GM23338 (cell line): ENCODE results near the gene GRIN2D. TPM values are rescaled to one million over a fixed set of nuclear protein-coding genes. Genes with fewer than 3 reads are reported as not detected.

Experiments
- ATAC-seq: fragments of 200-7000 bp; cut with Tn5 transposase; 3 replicates; pipeline ENCODE4 v1.9.1; 2020
- DNase-seq: peaks from one replicate; pipeline ENCODE4 v3.0.0-alpha.2; 2015; ENCODE audit warnings: low spot score
- H2AFZ ChIP-seq: fragments of 200-600 bp; sonication (generic); 2 replicates; pipeline ENCODE4 v1.8.0; 2016; ENCODE audit warnings: antibody characterized with exemption, mild to moderate bottlenecking, moderate library complexity
- H3F3A ChIP-seq: fragments of 200-600 bp; sonication (generic); replicated peaks from 2 replicates; pipeline ENCODE4 v1.8.0; 2017; ENCODE audit warnings: antibody characterized with exemption, mixed run types, low read depth
- H3K27ac ChIP-seq: fragments of 200-600 bp; sonication (generic); 2 replicates; pipeline ENCODE4 v1.6.1; 2016; ENCODE audit warnings: low read depth
- H3K27me3 ChIP-seq: fragments of 200-600 bp; sonication (generic); 2 replicates; pipeline ENCODE4 v1.8.0; 2016; ENCODE audit warnings: mild to moderate bottlenecking, mixed run types, moderate library complexity; ENCODE audit not compliant: insufficient read depth
- H3K36me3 ChIP-seq: fragments of 200-600 bp; sonication (generic); 2 replicates; pipeline ENCODE4 v1.8.0; 2016; ENCODE audit warnings: mild to moderate bottlenecking; ENCODE audit not compliant: insufficient read depth
- H3K4me1 ChIP-seq: fragments of 200-600 bp; sonication (generic); 2 replicates; pipeline ENCODE4 v1.8.0; 2016; ENCODE audit warnings: mild to moderate bottlenecking, moderate library complexity; ENCODE audit not compliant: insufficient read depth
- H3K4me2 ChIP-seq: fragments of 200-600 bp; sonication (generic); 2 replicates; pipeline ENCODE4 v1.7.1; 2017; ENCODE audit warnings: mixed run types
- H3K4me3 ChIP-seq: fragments of 200-600 bp; sonication (generic); 2 replicates; pipeline ENCODE4 v1.6.1; 2016; ENCODE audit warnings: mixed run types
- H3K79me2 ChIP-seq: fragments of 200-600 bp; sonication (generic); replicated peaks from 2 replicates; pipeline ENCODE4 v1.8.0; 2017; ENCODE audit warnings: mild to moderate bottlenecking; ENCODE audit not compliant: insufficient read depth
- H3K9me2 ChIP-seq: fragments of 200-600 bp; sonication (generic); 2 replicates; pipeline ENCODE4 v1.8.0; 2017; ENCODE audit not compliant: insufficient read depth
- H4K20me1 ChIP-seq: fragments of 200-600 bp; sonication (generic); replicated peaks from 2 replicates; pipeline ENCODE4 v1.8.0; 2017; ENCODE audit warnings: mild to moderate bottlenecking; ENCODE audit not compliant: insufficient read depth
- H3K27ac Mint-ChIP-seq: 2 replicates; pipeline ENCODE4 v1.8.0; 2020; ENCODE audit warnings: inconsistent platforms, mild to moderate bottlenecking, moderate library complexity, mixed read lengths
- H3K27me3 Mint-ChIP-seq: 3 replicates; pipeline ENCODE4 v1.8.0; 2022; ENCODE audit warnings: low read depth, mild to moderate bottlenecking, moderate library complexity, mixed read lengths, inconsistent platforms; ENCODE audit not compliant: insufficient read depth, poor library complexity
- H3K36me3 Mint-ChIP-seq: 3 replicates; pipeline ENCODE4 v1.8.0; 2021; ENCODE audit warnings: low read depth, mild to moderate bottlenecking, inconsistent platforms, moderate library complexity, mixed read lengths
- H3K4me1 Mint-ChIP-seq: 3 replicates; pipeline ENCODE4 v1.8.0; 2020; ENCODE audit warnings: mild to moderate bottlenecking, inconsistent platforms, mixed read lengths
- H3K4me3 Mint-ChIP-seq: 3 replicates; pipeline ENCODE4 v1.8.0; 2021; ENCODE audit warnings: moderate library complexity, mild to moderate bottlenecking, inconsistent platforms, mixed read lengths
- H3K9me3 Mint-ChIP-seq: 3 replicates; pipeline ENCODE4 v1.8.0; 2020; ENCODE audit warnings: moderate library complexity, mild to moderate bottlenecking, inconsistent platforms, mixed read lengths
- CREB1 ChIP-seq: fragments of 250-450 bp; sonication (Bioruptor Pico); IDR thresholded peaks from 2 replicates; pipeline ENCODE4 v1.5.0; 2020; ENCODE audit warnings: low read depth, mild to moderate bottlenecking, moderate library complexity
- CTCF ChIP-seq, 2 experiments: fragments of 200-600 bp in 1 of 2; sonication (generic) in 1 of 2; conservative IDR thresholded peaks; 2 replicates each; pipeline versions ENCODE4 v1.5.1 to v1.6.1; 2016 to 2017; ENCODE audit warnings: antibody characterized with exemption in 2 of 2, low read depth in 2 of 2, mild to moderate bottlenecking in 2 of 2, moderate library complexity in 1 of 2
- ETS1 ChIP-seq: IDR thresholded peaks from 2 replicates; pipeline ENCODE4 v1.6.1; 2016; ENCODE audit warnings: antibody characterized with exemption
- EZH2phosphoT487 ChIP-seq: fragments of 200-600 bp; sonication (generic); IDR thresholded peaks from one replicate; pipeline ENCODE4 v1.8.1; 2018; ENCODE audit warnings: antibody characterized with exemption; ENCODE audit not compliant: unreplicated experiment
- POLR2AphosphoS5 ChIP-seq: IDR thresholded peaks from 2 replicates; pipeline ENCODE4 v1.6.1; 2016; ENCODE audit warnings: antibody characterized with exemption, low read depth
- STAT1 ChIP-seq: IDR thresholded peaks from one replicate; pipeline ENCODE4 v1.6.1; 2016; ENCODE audit warnings: antibody characterized with exemption; ENCODE audit not compliant: unreplicated experiment
- ZNF114 ChIP-seq: fragments of 250-450 bp; sonication (Bioruptor Pico); IDR thresholded peaks from 2 replicates; pipeline ENCODE4 v1.5.0; 2020; ENCODE audit warnings: mild to moderate bottlenecking, moderate library complexity
- ZNF331 ChIP-seq: fragments of 250-450 bp; sonication (Bioruptor Pico); IDR thresholded peaks from 2 replicates; pipeline ENCODE4 v1.5.0; 2020; ENCODE audit warnings: low read depth, mild to moderate bottlenecking, moderate library complexity
- ZNF462 ChIP-seq: fragments of 250-450 bp; sonication (Bioruptor Pico); IDR thresholded peaks from 2 replicates; pipeline ENCODE4 v1.5.0; 2020; ENCODE audit warnings: mild to moderate bottlenecking, moderate library complexity
- polyA plus RNA-seq: library from polyadenylated mRNA; unstranded; fragments of >200 nt; fragmentation: Nextera tagmentation; extraction: Ambion mirVana; gene quantifications from 2 replicates; pipeline ENCODE4 v1.2.1, GENCODE V29; 2016
- total RNA-seq: library from RNA; depleted of rRNA; stranded (reverse); fragments of >200 nt; shearing (Covaris generic); gene quantifications from 2 replicates; pipeline ENCODE4 v1.2.3, GENCODE V29; 2014

Gene GRIN2D
- total and polyA plus RNA-seq, 2 experiments from 2014 or later: 4.4 to 20.0 TPM

- TF ChIP-seq ZNF462 (CRISPR knock-in tag) (no peak), STAT1 (no peak)
Measured at GRCh38 chr19:48348045-48348444, 45.4 kb upstream of the GRIN2D start (continued).

GRCh38 chr19:48348737-48349136, 44.7 kb upstream of the GRIN2D start:
- Histone ChIP-seq H3K4me3 (no peak overlapping the region), H3F3A (no peaks in the 10 kb centered on the region), H3K36me3 (no peaks in the 10 kb centered on the region), H2AFZ (no peak overlapping the region), H3K4me2 (no peak overlapping the region), H3K9me2 (no peaks in the 10 kb centered on the region), H4K20me1 (peaks cover 4% of the 10 kb centered on the region; the same call in 1 of the 2 replicates), H3K27ac (no peak overlapping the region), H3K79me2 (no peaks in the 10 kb centered on the region), H3K4me1 (no peaks in the 10 kb centered on the region; the same call in 1 of the 2 replicates), H3K27me3 (no peaks in the 10 kb centered on the region)
- ATAC-seq (no peak), DNase-seq (no peak)
- no peaks in the 10 kb centered on the region for H3K4me1 Mint-ChIP-seq
- no peak overlapping the region for H3K27ac Mint-ChIP-seq
- no peaks in the 10 kb centered on the region for H3K36me3 Mint-ChIP-seq
- H3K27me3 Mint-ChIP-seq: peaks cover 8% of the 10 kb centered on the region
- H3K4me3 Mint-ChIP-seq: no peak overlapping the region
- H3K9me3 Mint-ChIP-seq: peaks cover 3% of the 10 kb centered on the region; the same call in 1 of the 3 replicates
- TF ChIP-seq CTCF (conservative IDR thresholded peaks at IDR 0.05; ENCODE audit: low read depth in 2 of 2) (no peak), POLR2AphosphoS5 (no peak), ZNF331 (no peak), ETS1 (no peak), EZH2phosphoT487 (no peak), CREB1 (CRISPR knock-in tag) (no peak), ZNF114 (CRISPR knock-in tag) (no peak), STAT1 (no peak)
